ENCODE data around the gene FCRL6.

DNA sequence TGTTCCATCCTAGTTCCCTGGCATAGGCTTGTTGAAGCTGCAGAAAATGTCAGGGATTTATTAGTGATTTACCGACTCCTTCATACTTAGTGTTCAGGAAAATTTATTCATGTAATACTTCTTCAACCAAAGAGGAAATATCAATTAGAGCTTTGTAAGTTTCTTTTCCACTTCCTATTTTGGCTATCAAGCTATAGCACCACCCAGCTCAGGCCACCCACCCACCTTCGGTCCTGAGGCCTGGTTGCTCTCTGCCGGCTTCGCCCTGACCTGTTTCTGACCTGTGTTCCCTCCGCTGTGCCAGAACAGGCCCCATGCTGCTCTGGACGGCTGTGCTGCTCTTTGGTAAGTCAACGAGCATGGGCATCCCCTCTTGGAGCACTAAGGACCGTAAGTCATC lies at the start of gene FCRL6:
- TF ChIP-seq, protein P1, sequence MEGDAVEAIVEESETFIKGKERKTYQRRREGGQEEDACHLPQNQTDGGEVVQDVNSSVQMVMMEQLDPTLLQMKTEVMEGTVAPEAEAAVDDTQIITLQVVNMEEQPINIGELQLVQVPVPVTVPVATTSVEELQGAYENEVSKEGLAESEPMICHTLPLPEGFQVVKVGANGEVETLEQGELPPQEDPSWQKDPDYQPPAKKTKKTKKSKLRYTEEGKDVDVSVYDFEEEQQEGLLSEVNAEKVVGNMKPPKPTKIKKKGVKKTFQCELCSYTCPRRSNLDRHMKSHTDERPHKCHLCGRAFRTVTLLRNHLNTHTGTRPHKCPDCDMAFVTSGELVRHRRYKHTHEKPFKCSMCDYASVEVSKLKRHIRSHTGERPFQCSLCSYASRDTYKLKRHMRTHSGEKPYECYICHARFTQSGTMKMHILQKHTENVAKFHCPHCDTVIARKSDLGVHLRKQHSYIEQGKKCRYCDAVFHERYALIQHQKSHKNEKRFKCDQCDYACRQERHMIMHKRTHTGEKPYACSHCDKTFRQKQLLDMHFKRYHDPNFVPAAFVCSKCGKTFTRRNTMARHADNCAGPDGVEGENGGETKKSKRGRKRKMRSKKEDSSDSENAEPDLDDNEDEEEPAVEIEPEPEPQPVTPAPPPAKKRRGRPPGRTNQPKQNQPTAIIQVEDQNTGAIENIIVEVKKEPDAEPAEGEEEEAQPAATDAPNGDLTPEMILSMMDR (IDR thresholded peaks at IDR 0.05) = no peak
- TF ChIP-seq POLR2A (IDR thresholded peaks at IDR 0.05) (no peak), EP300 (IDR thresholded peaks at IDR 0.05) (no peak)
